SH-SY5Y (cell line): Measurements from ENCODE around the gene GCHFR.

Experiments
- GATA2 ChIP-seq: IDR thresholded peaks from 2 replicates; pipeline ENCODE4 v1.6.1; 2011; ENCODE audit warnings: mild to moderate bottlenecking, low read depth, low read length
- GATA3 ChIP-seq: IDR thresholded peaks from 2 replicates; pipeline ENCODE4 v1.6.1; 2011; ENCODE audit warnings: low read depth, mild to moderate bottlenecking, low read length, moderate library complexity

Gene GCHFR

DNA sequence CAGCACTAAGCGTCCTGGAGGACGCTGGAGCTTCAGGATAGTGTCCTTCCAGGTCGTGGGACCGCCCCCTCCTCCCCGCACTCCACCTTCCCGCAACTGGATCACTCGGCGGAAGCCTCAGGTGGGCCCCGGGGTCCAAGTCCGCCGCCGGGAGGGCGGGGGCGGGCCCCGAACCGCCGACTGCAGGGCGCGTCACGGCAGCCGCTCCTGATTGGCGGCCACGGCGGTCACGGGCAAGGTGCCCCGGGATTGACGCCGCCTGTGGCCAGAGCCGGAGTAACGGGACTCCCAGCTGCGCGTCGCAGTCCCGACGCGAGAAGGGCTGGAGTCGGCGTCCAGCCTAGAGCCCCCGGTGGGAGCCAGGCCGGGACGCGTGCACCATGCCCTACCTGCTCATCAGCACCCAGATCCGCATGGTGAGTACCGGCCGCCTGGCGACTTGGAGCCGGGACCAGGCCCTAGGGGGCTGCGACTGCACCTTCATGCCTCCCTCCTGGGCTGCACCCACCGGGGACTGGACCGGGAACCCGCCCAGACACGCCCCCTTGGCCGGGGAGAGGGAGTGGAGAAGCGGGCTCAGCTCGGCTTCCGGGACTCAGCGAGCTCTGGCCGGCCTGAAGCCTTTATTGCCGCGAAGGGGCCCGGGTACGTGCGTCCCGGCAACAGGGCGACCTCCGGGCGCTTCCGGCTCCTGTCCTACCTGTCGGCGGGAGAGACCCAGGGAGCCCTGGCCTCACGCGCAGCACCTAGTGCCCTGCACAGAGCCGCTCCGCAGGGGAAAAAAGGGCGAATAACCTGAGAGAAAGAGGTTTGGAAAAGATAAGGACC lies at the start of gene GCHFR:
GCHFR (plus strand) TSS at position 268 of the 828 bp plus-strand sequence; CDS start at position 381, 113 bp downstream.
- TF ChIP-seq GATA2 (no peak), GATA3 (no peak)

DNA sequence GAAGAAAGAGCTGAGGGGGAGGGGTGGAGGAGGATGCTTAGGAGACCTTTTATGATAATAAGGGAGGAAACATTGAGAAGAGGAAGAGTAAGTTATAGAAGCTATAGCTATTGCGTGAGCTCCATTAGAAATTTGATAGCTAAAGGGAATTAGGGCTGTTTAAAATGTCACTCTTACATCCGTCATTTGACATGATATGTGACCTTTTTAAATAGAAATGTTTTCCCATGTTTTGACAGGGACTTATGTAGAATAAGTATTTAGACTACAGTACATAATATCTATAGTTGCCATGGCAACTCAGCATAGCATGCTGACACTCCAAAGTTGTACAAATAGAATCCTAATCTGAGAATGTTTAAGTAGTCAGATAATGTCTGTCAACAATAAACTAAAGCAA lies 49.7 kb upstream of the GCHFR start:
- TF ChIP-seq GATA2 (no peak), GATA3 (no peak)

GRCh38 chr15:40716165-40716564 lies 47.7 kb upstream of the GCHFR start:
- no peak for TF ChIP-seq GATA2
- TF ChIP-seq GATA3, result no peak

DNA sequence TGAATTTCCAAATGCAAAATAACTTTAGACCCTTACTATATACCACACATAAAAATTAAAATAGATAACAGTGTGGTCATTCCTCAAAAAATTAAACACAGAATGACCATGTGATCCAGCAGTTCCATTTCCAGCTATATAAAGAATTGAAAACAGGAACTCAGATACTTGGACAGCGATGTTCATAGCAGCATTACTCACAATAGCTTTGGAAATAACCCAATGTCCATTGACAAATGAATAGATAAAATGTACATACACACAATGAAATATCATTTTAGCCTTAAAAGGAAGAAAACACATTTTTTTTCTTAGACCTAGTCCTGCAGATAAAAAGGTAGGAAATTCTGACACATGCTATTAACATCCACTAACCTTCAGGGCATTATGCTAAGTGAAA lies 42.2 kb upstream of the GCHFR start:
- TF ChIP-seq GATA3, result no peak
- no peak for TF ChIP-seq GATA2

DNA sequence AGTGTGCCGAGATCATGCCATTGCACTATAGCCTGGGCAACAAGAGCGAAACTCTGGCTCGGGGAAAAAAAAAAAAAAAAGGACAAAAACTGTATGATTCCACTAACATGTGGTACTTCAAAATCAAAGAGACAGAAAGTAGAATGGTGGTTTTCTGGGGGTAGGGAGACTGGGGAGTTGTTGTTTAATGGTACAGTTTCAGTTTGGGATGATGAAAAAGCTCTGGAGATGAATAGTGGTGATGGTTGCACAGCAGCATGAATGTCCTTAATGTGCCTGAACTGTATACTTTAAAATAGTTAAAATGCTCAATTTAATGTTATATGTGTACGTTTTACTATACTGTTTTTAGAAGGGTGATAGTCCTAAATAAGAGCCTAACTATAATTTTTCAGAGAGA lies 41.5 kb upstream of the GCHFR start:
- TF ChIP-seq GATA3 (no peak), GATA2 (no peak)

- TF ChIP-seq GATA3 (no peak), GATA2 (no peak)
These were observed 40.9 kb upstream of the GCHFR start for GRCh38 chr15:40722934-40723333.

DNA sequence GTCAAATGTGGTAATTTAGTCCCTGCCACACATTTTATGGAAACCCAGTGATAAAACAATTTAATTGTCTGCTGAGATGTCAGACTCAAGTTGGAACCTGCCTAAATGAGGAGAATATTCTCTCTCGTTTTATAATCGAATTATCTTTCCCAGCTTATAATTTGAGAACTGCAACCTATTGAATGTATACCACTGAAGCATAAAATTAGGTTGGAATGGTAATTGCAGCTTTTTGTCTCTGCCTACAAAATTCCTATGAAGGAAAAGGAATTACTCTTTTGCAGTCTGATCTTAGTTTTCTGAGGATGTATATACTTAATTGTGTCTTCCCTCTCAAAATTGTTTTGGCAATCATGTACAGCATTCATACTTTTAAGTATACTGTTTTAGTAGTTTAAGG lies 39.9 kb upstream of the GCHFR start:
- TF ChIP-seq GATA3 (no peak), GATA2 (no peak)

DNA sequence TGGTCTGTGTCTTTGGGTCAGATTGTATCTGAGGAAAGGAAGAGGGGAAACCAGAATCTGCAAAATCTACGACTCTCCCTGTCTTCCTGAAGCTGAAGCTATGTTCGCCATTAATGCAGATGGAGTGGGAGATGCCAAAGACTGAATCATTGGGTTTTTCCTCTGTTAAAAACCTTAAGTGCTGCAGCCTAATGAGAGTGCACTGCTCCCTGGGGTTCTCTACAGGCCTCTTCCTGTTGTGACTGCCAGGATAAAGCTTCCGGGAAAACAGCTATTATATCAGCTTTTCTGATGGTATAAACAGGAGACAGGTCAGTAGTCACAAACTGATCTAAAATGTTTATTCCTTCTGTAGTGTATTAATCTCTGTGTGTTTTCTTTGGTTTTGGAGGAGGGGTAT lies 32.8 kb upstream of the GCHFR start:
- TF ChIP-seq GATA3, result no peak
- no peak for TF ChIP-seq GATA2

DNA sequence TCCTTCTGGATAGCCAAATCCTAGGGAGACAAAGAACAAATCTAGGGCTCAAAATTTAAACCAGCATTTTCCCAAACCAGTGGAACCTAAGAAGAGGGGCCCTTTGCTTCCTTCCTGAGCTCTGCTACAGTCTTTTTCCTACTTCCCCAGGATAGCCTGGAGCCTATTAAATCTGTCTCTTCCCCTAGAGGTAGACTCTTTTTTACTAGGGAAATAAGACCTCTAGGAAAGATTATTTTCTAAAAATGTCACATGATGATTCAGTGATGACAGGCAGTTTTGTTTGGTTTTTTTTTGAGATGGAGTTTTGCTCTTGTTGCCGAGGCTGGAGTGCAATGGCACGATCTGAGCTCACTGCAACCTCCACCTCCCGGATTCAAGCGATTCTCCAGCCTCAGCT lies 27.3 kb upstream of the GCHFR start:
- TF ChIP-seq GATA2, result no peak
- no peak for TF ChIP-seq GATA3

GRCh38 chr15:40737048-40737447 lies 26.8 kb upstream of the GCHFR start:
- TF ChIP-seq GATA2 (no peak), GATA3 (no peak)

DNA sequence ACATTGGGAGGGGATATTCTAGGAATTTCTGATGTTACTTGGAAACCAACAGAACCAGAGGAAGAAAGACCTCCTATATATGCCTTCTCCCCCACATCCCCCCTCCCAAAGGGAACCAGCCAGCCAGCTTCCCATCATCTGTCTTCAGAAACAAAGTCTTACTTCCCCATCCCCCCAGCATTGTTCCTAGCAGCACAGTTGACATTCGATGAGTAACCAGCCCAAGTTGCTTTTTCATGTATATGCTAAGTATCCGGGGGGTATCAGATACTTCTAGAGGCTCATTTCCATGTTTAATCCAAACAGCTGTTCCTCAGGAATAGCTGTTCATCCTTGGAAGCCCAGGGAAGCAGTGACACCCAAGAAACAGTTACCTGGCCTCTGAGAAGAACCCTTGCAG lies 24.8 kb upstream of the GCHFR start:
- TF ChIP-seq GATA3 (no peak), GATA2 (no peak)

GRCh38 chr15:40739854-40740253 lies 24.0 kb upstream of the GCHFR start:
- TF ChIP-seq GATA3, result no peak
- TF ChIP-seq GATA2, result no peak

DNA sequence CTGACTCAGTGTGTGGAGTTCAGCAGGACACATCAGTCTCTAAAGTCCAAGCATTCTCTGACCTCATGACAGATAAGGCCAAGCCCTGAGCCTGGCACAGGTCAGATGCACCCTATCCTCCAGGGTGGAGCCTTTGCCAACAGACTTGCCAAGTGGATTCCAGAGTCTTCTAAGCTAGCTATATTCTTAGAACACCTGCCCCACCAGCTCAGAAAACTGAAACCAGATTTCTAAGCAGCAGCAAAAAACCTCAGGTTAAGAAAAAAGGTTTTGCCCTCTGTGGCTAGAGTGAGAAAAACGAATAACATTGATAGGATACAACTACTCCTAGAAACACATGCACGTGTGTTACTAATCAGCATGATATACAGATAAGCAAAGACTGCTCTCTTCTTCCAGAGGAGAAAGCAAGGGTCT lies 20.4 kb upstream of the GCHFR start:
- TF ChIP-seq GATA2 (no peak), GATA3 (no peak)

DNA sequence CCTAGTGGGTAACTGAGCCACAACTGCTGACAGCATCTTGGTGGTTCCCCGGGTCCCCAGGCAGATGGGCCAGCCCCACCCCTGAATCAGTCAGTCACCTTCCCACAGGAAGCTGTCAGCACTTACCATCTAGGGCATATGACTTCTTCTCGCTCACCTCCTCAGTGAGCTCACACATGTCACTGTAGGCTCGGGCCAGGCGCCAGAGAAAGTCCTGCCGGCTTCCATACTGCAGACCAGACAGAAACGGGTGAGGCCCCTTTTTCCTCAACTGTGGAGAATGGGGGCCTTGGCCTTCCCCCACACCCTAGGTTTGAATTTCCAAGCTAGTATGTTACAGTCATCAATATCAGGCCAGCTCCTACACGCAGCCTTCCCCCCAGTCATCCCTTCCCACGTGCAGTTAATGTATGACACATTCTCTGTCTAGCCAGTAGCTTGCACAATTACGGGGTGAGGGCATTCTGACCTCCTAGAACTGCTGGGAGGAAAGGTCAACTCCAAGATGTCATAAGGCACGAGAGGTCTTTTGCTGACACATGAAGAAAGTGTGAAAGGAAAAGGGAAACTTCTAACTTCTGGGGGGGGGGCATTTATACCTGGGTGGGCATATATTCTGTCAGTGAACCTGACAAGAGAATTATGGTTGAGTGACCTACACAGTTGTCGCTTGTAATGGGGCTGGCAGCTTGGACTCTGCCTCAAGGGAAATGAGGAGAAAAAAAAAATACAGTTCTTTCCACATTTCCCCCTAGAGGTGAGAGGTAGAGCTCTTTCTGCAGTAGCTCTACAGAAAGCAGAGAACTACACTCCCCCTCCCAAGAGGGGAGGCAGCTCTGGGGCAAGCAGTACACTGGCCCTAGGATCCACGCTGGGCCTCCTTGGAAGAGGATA lies 19.7 kb upstream of the GCHFR start:
- no peak for TF ChIP-seq GATA2
- TF ChIP-seq GATA3, result no peak

DNA sequence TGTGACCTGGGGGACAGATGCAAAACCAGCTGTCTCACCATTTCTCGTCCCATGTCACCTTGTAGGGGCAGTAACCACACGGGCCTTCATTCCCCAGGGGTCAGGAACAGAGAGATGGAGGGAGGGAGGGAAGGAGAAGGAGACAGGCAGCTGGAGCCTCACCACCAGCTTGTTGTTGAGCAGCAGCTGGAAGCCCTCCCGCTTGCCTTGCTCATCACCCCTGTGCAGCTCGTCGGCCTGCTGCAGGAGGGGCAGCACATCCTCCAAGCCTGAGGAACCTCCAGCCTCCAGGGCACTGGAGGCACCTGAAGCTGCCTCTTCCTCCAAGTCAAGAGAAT lies 19.1 kb upstream of the GCHFR start:
- TF ChIP-seq GATA3, result no peak
- no peak for TF ChIP-seq GATA2
